Gastroesophageal sphincter (tissue), 3 donors: Measurements from ENCODE around the gene P2RX4.

Source experiments
- CTCF ChIP-seq, 4 experiments: fragments of 200-600 bp in 2 of 4; fragments of 450-650 bp in 2 of 4; sonication (generic) in 1 of 4; IDR thresholded peaks; one replicate each; pipeline ENCODE4 v1.5.1; 2017 to 2019; ENCODE audit warnings: antibody characterized with exemption in 4 of 4, mild to moderate bottlenecking in 2 of 4, moderate library complexity in 2 of 4
- POLR2AphosphoS5 ChIP-seq: sonication (generic); formaldehyde crosslinking; IDR thresholded peaks from one replicate; pipeline ENCODE4 v1.6.1; 2017; ENCODE audit warnings: antibody characterized with exemption

GRCh38 chr12:121228919-121229665 lies 19.2 kb downstream of the P2RX4 start:
- no peak for TF ChIP-seq POLR2AphosphoS5
- TF ChIP-seq CTCF (IDR thresholded peaks at IDR 0.05) = no peak
